Esophagus mucosa (tissue), 1 donor: ENCODE results near the gene RANGAP1. TPM values are rescaled to one million over a fixed set of nuclear protein-coding genes. Genes with fewer than 3 reads are reported as not detected.
"Not testable (repeated sequence)": the region's sequence is repeated elsewhere in the genome, so short reads cannot be mapped to it uniquely, and the experiment has no call there.

Source experiments
- ATAC-seq: fragments of 200-7000 bp; cut with Tn5 transposase; one replicate; pipeline ENCODE4 v1.9.1; 2020
- total RNA-seq: library from RNA; stranded (reverse); gene quantifications from one replicate; pipeline ENCODE4 v1.2.4, GENCODE V29; 2023
- donor health status: DM: yes; HTN: yes; CAD: no.

RANGAP1 gene
- total RNA-seq, 1 donor from 2014 or later, result 78.9 TPM

GRCh38 chr22:41300661-41301060, 14.7 kb upstream of the RANGAP1 start:
- ATAC-seq, result peak; percentile 43

DNA sequence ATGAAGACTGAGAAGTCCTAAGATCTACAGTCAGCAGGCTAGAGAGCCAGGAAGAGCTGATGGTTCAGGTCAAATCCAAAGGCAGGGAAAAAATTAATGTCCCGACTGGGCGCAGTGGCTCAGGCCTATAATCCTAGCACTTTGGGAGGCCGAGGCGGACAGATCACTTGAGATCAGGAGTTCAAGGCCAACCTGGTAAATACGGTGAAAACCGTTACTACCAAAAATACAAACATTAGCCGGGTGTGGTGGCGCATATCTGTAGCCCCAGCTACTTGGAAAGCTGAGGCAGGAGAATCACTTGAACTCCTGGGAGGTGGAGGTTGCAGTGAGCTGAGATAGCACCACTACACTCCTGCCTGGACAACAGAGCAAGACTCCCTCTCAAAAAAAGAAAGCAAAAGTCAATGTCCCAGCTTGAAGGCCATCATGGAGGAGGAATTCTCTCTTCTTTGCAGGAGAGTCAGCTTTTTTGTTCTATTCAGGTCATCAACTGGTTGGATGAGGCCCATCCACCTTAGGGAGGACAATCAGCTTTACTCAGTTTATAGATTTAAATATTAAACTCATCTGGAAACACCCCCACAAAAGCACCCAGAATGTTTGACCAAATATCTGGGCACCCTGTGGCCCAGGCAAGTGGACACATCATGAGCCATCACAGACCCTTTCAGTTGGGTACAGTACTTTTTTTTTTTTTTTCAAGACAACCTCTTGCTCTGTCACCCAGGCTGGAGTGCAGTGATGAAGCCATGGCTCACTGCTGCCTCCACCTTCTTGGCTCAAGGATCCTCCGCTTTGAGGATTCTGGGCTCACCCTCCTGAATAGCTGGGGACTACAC, 11.1 kb upstream of the RANGAP1 start:
- no peak for ATAC-seq

DNA sequence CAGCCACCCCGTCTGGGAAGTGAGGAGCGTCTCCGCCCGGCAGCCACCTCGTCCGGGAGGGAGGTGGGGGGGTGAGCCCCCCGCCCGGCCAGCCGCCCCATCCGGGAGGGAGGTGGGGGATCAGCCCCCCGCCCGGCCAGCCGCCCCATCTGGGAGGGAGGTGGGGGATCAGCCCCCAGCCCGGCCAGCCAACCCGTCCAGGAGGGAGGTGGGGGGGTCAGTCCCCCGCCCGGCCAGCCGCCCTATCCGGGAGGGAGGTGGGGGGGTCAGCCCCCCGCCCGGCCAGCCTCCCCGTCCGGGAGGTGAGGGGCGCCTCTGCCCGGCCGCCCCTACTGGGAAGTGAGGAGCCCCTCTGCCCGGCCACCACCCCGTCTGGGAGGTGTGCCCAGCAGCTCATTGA, 8.8 kb upstream of the RANGAP1 start:
- ATAC-seq, result not testable (repeated sequence)

DNA sequence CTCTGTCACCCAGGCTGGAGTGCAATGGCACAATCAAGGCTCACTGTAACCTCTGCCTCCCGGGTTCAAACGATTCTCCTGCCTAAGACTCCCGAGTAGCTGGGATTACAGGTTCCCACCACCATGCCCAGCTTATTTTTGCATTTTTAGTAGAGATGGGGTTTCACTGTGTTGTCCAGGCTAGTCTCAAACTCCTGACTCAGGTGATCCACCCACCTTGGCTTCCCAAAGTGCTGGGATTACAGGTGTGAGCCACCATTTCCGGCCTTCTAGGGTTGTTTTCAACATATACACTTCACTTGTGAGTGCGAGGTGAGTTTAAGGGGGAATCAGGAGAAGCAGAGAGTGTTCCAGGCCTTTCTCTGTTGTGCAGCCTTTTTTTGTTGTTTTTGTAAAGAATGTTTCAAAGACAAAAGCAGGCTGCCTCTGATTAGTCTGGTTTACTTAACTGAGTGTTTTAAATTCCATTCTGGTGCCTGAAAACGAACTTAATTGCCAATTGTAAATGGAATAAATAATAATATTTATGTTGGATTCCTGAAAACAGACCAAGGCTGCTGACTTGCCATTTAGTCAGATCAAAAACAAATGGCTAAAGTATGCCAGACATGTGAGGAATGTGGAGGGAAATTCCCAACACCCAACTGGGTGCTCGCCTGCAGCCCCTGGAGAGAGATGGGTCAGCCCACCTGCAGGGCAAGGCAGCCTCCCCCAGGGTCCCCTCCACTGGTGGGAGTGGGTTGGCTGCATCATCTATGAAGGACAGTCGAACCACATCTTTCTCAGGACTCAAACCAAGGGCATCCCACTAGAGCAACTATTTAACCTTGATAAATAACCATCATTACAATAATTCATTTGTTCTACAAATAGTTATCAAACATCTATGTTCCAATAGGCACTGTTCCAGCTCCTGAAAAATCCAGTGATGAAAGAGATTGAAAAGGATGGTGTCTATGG, 4.6 kb upstream of the RANGAP1 start:
- no peak for ATAC-seq

DNA sequence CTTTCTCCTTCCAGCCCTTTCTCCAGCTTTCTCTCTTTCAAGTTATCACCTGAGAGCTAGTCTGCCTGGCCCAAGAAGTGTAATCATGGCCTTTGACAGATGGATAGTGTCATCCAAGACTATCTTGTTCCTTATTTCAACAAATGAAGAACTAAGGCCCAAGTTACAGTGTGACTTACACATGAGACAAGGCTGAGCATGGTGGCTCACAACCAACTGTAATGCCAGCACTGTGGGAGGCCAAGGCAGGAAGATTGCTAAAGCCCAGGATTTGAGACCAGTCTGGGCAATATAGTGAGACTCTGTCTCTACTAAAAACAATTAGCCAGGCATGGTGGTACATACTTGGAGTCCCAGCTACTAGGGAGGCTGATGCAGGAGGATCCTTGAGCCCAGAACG, 3.7 kb upstream of the RANGAP1 start:
- ATAC-seq, result no peak

DNA sequence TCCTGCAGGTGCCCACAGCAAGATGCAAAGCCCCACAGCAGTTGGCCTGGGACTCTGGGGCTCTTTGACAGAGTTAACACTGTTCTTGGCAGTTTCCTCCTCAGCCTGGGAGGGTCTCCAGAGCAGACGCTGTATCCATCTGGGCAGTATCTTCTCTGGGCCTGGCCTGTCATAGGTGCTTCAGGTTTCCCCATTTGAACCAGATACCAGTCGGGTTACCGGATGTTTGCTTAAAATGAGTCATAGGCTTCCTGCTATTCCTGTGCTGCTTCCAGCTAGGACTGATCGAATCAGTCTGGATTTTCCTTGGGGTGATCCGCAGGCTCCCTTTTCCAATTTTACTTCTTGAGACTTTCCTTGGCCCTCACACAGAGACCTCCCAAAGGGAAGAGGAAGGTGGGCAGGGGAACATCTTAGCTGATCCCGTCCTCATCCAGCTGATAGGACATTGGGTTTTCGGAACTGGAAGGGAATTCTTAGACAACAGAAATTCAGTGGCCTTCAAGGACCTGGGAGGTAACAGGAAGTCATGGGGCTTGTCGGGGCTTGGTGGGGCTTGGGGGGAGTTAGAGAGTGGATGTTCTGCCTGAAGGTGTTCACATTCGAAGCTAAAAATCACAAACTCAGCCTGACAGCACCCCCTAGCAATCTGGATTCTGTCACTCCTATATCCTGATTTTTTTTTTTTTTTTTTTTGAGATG, 2.4 kb upstream of the RANGAP1 start:
- ATAC-seq, result peak; percentile 38

GRCh38 chr22:41286639-41287091, 678 bp upstream of the RANGAP1 start:
- peak; percentile 2 for ATAC-seq

- peak; percentile 75 for ATAC-seq
Observed at GRCh38 chr22:41285441-41285819, 557 bp downstream of the RANGAP1 start.

DNA sequence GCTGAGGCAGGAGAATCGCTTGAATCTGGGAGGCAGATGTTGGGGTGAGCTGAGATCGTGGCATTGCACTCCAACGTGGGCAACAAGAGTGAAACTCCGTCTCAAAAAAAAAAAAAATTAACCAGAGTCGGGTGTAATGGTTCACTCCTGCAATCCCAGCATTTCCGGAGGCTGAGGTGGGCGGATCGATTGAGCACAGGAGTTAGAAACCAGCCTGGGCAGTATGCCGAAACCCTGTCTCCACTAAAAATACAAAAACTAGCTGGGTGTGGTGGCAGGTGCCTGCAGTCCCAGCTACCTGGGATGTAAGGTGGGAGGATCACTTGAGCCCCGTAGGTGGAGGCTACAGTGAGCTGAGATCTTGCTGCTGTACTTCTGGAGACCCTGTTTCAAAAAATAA, 1.5 kb downstream of the RANGAP1 start:
- peak; percentile 6 for ATAC-seq

DNA sequence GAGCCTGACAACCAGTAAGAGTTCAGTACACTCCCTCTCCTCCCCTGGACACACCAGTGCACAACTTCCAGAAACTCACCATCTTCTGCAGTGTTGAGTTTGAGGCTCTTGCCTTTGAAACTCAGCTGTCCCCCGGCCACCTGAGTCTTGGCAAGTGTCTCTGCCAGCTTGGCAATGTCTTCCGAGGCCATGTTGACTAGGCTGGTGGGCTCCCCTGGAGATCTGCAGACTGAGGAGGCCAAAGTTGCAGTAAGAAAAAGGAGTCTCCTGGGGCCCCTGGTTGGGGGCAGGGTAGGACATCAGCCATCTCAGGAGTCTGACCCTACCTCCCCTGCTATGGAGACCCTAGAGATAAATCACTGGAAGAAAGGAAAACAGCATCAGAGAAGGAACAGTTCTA, 5.1 kb downstream of the RANGAP1 start:
- no peak for ATAC-seq

- peak; percentile 94 for ATAC-seq
Observed at GRCh38 chr22:41280065-41280464, 5.9 kb downstream of the RANGAP1 start.

DNA sequence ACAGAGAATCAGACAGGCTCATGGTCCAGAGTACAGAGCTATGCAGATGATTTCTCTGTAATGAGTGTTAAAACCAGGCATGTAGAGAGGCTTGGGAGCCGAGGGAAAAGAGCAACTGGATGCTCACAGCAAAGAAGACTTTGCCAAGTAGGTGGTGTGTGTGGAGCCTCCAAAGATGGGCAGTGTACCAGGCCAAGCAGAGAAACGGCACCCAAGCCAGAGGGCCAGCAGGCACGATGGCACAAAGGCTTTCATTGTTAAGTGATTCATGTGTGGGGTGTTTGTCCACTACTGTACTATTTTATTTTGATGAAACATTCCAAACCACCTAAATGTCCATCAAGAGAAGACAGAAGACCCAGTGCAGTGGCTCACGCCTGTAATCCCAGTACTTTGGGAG, 11.1 kb downstream of the RANGAP1 start:
- no peak for ATAC-seq

GRCh38 chr22:41273128-41273527, 12.9 kb downstream of the RANGAP1 start:
- ATAC-seq, result peak; percentile 80

- ATAC-seq, result peak; percentile 85
Observed at GRCh38 chr22:41271787-41272186, 14.2 kb downstream of the RANGAP1 start.

DNA sequence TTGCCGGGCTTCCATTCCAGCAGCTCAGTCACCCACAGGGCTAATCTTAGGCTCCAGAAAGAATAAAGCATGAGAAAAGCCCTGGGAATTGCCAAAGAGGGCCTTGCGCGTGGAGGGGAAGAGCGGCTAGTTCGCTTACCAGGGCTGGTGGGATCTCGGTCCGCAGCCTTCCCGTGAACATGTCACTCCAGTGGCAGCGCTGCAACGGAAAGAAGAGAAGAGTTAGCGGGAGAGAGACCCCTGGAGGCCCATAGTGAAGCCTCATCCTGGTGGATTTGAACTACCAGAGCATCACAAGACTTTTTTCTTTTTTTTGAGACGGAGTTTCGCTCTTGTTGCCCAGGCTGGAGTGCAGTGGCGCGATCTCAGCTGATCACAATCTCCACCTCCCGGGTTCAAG, 18.0 kb downstream of the RANGAP1 start:
- no peak for ATAC-seq

GRCh38 chr22:41264408-41264941, 21.5 kb downstream of the RANGAP1 start:
- no peak for ATAC-seq

- peak; percentile 30 for ATAC-seq
Observed at GRCh38 chr22:41263704-41264103, 22.3 kb downstream of the RANGAP1 start.

DNA sequence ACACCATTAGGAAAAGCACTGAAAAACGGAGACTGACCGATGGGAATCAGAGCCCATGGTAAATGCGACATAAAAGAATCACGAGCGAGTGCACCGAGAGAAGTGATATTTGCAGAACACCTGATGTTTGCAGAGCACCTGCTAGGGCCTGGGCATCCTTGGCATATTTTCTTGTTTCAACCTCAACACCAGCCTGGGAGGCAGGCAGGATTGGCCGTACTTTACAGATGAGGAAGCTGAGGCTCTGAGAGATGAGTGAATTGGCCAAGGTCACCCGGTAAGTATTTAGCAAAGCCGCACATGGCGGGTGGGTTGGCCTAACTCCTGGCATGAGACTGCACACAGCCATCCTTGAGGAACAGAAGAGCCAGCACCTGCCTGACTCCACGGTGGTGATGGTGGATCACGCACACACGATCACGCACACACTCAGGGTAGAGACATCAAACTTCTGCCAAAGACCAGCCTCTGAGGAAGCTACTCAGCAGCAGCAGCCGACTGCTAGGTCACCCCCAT, 23.7 kb downstream of the RANGAP1 start:
- ATAC-seq, result no peak

GRCh38 chr22:41261541-41262249, 24.3 kb downstream of the RANGAP1 start:
- no peak for ATAC-seq

GRCh38 chr22:41260871-41261270, 25.1 kb downstream of the RANGAP1 start:
- no peak for ATAC-seq

- ATAC-seq, result not testable (repeated sequence)
Observed at GRCh38 chr22:41259756-41260155, 26.2 kb downstream of the RANGAP1 start.

DNA sequence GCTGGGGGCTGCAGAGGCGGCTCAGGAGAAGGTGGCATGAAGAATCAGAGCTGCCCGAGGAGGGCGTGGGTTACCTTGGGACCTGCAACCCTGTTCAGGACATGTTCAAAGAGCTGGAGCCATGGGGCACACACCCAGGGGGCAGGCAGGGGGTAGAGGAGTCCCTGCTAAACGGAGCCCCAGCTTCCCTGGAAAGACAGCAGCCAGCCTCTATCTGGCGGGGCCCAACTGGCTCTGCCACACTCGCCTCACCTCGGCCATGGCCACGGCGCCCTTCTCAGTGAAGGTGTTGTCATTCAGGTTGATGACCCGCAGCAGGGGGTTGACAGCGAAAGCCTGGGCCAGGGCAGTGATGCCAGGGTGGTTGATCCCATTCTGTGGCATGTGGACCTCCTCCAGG, 28.3 kb downstream of the RANGAP1 start:
- ATAC-seq, result no peak
